ENCODE measurements around the gene SCYGR6.

GRCh38 chr2:227706859-227707258 lies 17.7 kb downstream of the SCYGR6 start:
- TF ChIP-seq POLR2A (IDR thresholded peaks at IDR 0.05) = no peak
- TF ChIP-seq POLR2AphosphoS5 (IDR thresholded peaks at IDR 0.05) = no peak
- TF ChIP-seq CTCF (IDR thresholded peaks at IDR 0.05) = no peak
